COLO668 (cell line): ENCODE measurements around the gene CCDC110.

Experiments used
- DNase-seq: peaks from one replicate; lab custom pipeline; 2025; ENCODE audit not compliant: unreplicated experiment; lab: John Stamatoyannopoulos, UW

CCDC110 gene

GRCh38 chr4:185424905-185425646 is 46.5 kb downstream of the CCDC110 start:
- DNase-seq: peak; percentile 26

GRCh38 chr4:185421366-185422124 is 50.0 kb downstream of the CCDC110 start:
- DNase-seq: no peak

DNA sequence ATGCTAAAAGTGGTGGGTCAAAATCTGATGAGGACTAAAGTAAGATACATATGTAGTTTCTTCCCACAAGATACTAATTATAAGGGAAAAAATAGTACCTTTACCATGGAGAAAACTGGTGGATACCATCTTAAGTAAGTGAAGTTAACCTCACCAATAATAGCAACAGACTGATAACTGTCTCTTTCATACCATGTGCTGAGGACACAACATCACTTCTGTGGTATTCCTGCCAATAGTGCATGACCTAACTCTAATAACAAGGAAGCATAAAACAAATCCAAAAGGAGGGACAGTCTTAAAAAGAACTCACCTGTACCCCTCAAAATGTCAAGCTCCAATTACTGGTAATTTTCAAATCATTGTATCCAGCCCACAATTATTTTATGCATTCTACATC is 54.6 kb downstream of the CCDC110 start:
- no peak for DNase-seq

DNA sequence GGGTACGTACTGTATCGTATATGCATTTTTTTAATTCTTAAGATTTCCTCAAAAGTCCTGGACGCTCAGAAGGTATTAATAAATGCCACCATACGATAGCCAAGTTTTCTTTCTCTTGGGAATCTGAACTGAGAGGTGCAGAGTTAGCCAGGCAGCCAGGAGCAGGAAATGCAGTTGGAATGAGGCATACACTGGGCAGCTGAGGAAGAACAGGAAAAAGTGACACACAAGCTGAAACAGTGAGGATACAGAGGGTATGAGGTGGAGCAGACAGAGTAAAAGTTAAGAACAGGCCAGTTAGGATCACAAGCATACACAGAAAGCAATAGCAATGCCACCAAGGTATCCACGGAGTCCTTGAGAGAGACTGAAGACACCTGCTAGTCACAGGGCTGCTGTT is 59.1 kb downstream of the CCDC110 start:
- DNase-seq: no peak

DNA sequence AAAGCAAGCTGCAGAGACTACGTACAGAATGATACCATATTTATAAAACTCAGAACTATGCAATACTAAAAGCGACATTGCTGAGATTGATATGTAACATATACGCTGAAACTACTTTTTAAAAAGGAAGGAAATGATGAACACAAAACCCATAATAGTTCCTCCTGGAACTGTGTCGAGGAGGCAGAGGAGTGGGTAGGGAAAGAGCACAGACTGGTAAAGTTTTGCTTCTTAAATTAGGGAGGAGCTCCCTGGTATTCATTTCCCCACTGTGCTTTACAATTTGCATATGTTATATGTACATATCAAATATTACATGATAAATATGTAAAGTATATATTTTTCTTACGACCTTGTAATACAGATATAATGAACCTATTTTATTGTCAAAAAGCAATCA is 59.7 kb downstream of the CCDC110 start:
- DNase-seq: no peak

DNA sequence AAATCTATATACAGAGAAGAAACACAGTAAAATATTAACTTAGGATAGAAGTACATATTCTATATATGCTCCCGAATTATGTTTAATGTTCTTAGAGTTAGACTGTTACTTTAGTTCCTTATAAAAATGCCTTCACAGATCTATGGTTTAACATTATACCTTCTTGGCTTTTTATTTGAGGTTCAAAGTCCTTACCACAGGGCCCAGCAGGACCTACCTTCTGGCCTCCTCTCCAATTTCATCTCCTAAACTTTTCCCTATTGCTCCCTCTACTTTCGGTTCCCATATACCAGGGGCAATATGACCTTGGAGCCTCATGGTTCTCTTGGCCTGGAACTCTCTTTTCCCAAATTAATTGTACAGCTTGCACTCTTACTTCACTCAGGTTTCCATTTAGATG is 63.1 kb downstream of the CCDC110 start:
- DNase-seq: no peak

- no peak for DNase-seq
These were observed 66.1 kb downstream of the CCDC110 start for GRCh38 chr4:185405296-185405999.

DNA sequence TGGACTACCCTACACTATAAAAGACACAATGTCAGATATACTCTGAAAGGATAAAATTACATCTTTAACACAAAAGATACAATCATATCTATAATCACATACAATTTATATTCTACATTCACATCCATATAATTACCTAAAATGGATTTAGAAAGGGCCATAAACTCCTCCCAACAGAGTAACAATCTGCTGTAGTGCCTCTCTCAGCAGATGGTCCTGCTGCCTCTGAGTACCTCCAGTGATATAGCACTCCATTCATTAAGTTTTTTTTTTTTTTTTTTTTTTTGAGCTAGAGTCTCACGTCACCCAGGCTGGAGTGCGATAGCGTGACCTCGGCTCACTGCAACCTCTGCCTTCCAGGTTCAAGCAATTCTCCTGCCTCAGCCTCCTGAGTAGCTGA is 67.5 kb downstream of the CCDC110 start:
- no peak for DNase-seq

- no peak for DNase-seq
These were observed 72.1 kb downstream of the CCDC110 start for GRCh38 chr4:185399466-185399865.

- no peak for DNase-seq
These were observed 72.9 kb downstream of the CCDC110 start for GRCh38 chr4:185398618-185399017.

GRCh38 chr4:185396724-185397385 is 74.7 kb downstream of the CCDC110 start, which contains the start of gene ANKRD37:
TSS of gene ANKRD37 (plus strand) at chr4:185396841. CDS start at chr4:185396924, 83 bp downstream.
- DNase-seq: peak; percentile 84

GRCh38 chr4:185395956-185396723 is 75.4 kb downstream of the CCDC110 start:
- peak; percentile 98 for DNase-seq

- no peak for DNase-seq
These were observed 76.1 kb downstream of the CCDC110 start, which contains the start of gene LRP2BP for GRCh38 chr4:185395238-185395955. TSS of gene LRP2BP (minus strand) at chr4:185395924. CDS start at chr4:185378186, 17,738 bp downstream.
